AG10803 (cell line): ENCODE data around the gene CD80.
"Not testable (repeated sequence)": the region's sequence is repeated elsewhere in the genome, so short reads cannot be mapped to it uniquely, and the experiment has no call there.

ENCODE experiments used
- DNase-seq: peaks from one replicate; pipeline ENCODE4 v3.0.0; 2010; ENCODE audit warnings: low read depth
- H3K4me3 ChIP-seq: 2 replicates; pipeline ENCODE4 v1.5.1; 2011; ENCODE audit warnings: mild to moderate bottlenecking, low read length, control low read depth
- CTCF ChIP-seq: conservative IDR thresholded peaks from 2 replicates; pipeline ENCODE4 v1.5.1; 2011; ENCODE audit warnings: mild to moderate bottlenecking, low read length, control low read depth, inconsistent platforms

The CD80 gene

GRCh38 chr3:119555309-119555735 lies 4.1 kb downstream of the CD80 start:
- H3K4me3 ChIP-seq, result no peak overlapping the region
- no peak for TF ChIP-seq CTCF
- no peak for DNase-seq

GRCh38 chr3:119553823-119554415 lies 5.5 kb downstream of the CD80 start:
- DNase-seq, result no peak
- no peak for TF ChIP-seq CTCF
- H3K4me3 ChIP-seq, result no peak overlapping the region

GRCh38 chr3:119552928-119553327 lies 6.5 kb downstream of the CD80 start:
- H3K4me3 ChIP-seq, DNase-seq: not testable (repeated sequence)

GRCh38 chr3:119551598-119551997 lies 7.8 kb downstream of the CD80 start:
- no peak for TF ChIP-seq CTCF
- H3K4me3 ChIP-seq, result no peak overlapping the region
- no peak for DNase-seq

GRCh38 chr3:119550192-119550910 lies 9.1 kb downstream of the CD80 start:
- H3K4me3 ChIP-seq, result no peak overlapping the region
- TF ChIP-seq CTCF, result no peak
- no peak for DNase-seq

GRCh38 chr3:119548341-119548740 lies 11.1 kb downstream of the CD80 start:
- DNase-seq, result no peak
- no peak for TF ChIP-seq CTCF
- H3K4me3 ChIP-seq, result no peak overlapping the region

- H3K4me3 ChIP-seq, result no peak overlapping the region
- no peak for TF ChIP-seq CTCF
- no peak for DNase-seq
Measured at GRCh38 chr3:119547227-119547626, 12.2 kb downstream of the CD80 start.
